Left hindlimb (tissue), 1 donor: ENCODE measurements around the gene PBX1.
"Not testable (repeated sequence)": the region's sequence is repeated elsewhere in the genome, so short reads cannot be mapped to it uniquely, and the experiment has no call there.

Experiments
- DNase-seq: peaks from one replicate; pipeline ENCODE4 v3.0.0-alpha.2; 2018

The PBX1 gene

DNA sequence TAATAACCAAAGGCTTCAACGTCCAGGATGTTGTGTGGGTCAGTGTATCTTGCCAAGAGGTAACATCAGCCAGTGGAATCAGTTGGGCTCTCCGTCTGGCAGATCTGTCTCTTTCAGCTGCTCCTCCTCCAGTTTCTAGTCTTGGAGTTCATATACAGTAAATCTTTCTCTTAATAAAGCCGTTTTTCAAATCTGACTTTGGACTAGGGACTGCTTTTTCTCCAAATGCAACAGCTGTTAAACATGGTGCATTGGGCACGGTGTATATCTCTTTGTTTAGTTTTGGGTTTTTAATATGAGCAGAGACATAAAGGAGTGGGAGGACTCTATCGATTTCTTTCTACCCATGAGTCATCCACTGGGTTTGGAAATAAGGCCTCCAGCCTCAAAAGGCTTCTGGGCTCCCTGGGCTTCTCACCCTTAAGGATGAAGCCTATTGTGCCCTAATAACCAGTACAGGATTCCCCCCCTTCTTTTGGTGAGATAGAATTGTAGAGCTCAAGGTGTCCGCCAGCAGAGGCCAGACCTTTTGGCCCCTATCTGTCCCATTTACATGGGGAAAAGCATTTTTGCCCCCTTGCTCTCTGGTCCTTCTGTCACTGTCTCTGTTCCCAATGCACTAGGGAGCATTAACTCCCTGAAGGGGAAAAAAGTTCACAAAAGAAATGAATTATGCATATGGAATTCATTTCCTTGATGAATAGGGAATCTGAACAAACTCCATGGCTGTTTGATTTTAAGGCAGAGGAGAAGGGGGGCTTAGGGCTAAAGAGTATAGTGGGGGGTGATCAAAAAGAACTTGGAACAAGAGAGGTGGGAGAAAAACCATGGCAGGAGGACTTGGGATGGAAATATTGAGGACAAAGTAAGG lies 86.0 kb downstream of the PBX1 start:
- DNase-seq, result peak; percentile 58

DNA sequence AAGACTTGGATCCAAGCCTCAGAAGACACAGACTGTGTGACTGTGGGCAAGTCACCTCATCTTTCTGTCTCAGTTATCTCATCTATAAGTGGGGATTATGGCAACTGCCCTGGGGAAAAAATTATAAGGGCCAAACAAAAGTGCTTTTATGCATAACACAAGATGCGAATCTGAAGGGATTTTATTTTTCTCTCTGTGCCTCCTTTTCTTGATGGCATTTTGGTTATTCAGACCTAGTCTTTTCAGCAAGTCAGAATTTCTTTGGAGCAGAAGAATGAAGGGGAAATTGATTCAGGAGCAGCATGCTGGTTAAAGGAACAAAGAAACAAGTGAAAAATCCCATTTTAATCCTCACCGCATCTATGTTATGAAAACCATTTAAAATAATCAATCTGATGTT lies 86.9 kb downstream of the PBX1 start:
- DNase-seq, result no peak

DNA sequence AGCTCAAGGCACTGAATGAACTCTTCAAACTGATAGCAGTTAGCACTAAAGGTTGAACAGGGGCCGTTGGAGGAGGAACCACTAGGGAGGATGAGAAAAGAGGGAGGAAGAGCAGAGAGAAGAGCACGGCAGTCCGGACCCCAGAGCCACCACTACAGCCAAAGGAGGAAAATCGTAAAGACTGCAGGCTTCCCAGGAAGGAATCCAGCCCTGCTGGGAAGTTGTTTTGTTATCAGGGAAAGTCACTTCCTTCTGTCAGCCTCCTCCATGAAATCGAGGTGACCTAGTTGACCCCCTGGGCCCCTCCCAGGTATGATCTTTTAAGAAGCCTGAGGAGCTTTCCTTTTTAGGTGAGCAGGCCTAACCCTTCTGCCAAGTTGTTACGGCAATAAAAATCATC lies 88.2 kb downstream of the PBX1 start:
- DNase-seq, result no peak

DNA sequence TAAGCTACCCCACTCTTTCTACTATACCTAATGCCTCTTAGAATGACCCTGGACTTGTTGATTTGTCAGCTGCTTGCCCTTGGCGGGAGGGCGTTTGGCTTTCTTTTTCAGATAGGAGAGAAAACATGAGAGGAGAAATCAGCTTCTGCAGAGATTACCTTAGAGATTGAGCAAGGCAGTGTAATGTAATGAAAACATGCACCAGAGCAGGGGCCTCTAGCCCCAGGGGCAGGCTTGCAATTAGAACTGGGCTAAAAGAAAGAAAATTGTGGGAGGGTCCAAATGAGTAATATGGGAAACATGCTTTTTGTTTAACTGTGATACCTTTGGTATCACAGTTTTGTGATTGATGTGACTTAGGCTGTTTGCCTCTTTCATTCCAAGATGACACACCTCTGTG lies 89.7 kb downstream of the PBX1 start:
- DNase-seq, result no peak

DNA sequence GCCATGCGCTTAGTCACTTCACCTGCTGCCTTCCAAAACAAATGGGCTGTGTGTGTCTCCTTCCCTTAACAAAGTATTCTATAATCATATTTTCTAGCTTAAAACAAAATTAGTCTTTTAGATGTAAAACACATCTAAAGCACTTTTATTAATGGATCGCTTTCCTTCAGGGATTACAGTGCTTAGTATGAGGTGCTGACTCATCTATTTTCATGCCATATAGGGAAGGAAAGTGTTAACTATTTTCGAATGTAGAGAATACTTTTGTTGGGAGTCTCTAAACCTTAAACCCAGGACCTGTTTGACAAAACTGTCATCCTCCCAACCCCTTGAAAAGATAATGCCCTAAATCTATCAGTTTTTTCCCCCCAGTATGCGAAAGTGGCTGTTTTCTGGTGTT lies 90.2 kb downstream of the PBX1 start:
- no peak for DNase-seq

DNA sequence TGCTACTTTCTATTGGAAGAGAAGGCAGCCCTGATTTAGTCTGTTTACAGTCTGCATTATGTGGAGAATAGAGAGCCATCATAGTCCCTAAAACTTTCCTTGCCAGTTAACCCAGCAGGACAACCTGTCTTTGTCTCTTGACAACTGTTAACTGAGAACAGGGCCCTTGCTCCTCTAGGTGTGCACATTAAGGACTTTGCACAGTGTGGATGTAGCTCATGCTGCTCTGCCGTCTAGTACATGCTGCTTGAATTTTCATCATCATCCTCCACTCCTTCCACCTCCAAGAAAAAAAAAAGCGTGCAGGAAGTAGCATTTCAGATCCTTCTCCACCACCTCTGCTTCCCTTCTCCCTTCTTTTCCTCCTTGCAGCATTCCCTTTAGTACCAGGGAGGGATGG lies 91.5 kb downstream of the PBX1 start:
- no peak for DNase-seq

DNA sequence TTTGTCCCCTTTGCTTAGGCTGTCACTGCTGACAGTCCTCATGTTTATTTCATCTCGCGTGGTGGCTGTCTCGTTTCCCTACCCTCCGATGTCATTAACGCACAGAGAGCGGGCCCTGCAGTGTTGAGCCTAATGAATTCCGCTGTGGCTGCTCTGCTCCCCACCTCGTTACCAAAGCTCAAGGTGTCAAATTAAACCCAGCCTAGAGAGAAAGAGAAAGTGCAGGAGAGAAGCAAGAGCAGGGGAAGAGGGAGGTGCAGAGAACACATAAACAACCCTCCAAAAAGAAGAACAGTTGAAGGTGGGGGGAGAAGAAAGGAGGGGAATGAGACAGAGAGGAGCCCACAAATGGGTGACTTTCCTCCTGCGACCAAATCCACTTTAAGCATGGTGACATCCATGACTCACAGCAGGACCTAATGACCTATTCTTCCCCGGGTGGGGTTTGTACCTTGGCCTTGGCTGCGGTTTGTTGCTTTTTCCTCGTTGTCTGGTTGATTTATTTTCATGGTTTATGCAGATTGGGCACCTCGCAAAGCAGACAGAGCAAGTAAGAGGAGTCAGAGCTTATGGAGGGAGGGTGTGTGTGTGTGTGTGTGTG lies 92.5 kb downstream of the PBX1 start:
- DNase-seq, result no peak

DNA sequence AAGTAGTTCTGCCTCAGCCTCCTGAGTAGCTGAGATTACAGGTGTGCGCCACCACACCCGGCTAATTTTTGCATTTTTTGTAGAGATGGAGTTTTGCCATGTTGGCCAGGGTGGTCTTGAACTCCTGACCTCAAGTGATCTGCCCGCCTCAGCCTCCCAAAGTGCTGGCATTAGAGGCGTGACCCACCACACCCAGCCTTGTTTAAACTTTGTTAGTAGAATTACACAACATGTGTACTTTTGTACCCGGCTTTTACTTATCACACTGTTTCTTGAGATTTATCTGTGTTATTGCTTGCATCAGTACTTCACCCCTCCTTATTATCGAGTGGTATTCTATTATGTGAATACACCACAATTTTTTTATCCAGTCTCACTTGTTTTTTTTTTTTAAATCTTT lies 94.0 kb downstream of the PBX1 start:
- DNase-seq, result not testable (repeated sequence)

DNA sequence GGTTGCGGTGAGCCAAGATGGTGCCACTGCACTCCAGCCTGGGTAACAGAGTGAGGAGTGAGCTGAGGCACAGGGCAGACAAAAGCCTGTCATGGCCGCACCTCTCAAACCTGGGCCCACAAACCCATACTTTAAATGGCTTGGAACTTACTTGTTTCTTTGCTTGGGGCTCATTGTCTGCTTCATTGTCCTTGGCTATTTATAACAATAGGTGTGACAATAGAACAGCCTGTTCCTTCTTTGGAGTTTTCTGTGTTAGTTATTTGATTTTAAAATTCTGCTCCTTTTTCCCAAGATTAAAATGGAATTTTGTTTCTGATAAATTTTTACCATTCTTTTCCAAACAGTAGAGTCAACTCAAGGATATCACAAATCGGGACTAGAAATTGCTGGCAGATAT lies 94.7 kb downstream of the PBX1 start:
- DNase-seq, result no peak

DNA sequence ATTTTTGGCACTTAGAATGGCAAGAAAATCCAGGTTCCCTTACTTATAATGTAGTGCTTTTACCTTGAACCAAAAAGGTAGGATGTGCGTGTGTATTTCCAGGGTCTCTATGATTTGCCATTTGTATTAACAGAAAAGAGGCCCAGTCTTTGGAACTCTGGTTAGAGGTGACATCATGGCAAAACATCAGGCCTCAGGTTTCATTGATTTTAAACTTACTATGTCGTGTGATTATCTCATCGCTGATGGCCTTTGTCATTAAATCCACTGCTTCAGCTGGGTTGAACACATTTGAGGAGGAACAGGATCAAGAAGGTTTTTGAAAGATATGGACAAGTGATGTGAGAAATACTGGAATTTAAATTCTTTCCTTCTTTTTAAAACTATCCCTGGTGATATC lies 95.2 kb downstream of the PBX1 start:
- no peak for DNase-seq

DNA sequence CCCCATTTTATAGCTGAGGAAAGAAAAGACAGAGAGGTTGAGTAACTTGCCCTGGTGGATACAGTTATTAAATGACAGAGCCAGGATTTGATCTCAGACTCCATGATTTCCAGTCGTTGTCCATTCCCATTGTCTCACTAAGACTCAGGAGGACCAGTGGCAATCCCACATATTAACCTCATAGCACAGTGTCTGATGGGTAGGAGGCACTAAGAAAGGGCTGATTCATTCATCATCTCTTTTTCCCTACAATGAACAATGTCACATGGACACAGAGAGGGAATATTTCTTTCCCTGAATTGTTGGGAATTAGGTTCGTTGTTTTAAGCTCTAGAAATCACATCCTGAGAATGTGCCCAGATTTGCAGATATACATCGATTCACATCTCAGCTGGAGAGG lies 99.9 kb downstream of the PBX1 start:
- DNase-seq, result no peak

DNA sequence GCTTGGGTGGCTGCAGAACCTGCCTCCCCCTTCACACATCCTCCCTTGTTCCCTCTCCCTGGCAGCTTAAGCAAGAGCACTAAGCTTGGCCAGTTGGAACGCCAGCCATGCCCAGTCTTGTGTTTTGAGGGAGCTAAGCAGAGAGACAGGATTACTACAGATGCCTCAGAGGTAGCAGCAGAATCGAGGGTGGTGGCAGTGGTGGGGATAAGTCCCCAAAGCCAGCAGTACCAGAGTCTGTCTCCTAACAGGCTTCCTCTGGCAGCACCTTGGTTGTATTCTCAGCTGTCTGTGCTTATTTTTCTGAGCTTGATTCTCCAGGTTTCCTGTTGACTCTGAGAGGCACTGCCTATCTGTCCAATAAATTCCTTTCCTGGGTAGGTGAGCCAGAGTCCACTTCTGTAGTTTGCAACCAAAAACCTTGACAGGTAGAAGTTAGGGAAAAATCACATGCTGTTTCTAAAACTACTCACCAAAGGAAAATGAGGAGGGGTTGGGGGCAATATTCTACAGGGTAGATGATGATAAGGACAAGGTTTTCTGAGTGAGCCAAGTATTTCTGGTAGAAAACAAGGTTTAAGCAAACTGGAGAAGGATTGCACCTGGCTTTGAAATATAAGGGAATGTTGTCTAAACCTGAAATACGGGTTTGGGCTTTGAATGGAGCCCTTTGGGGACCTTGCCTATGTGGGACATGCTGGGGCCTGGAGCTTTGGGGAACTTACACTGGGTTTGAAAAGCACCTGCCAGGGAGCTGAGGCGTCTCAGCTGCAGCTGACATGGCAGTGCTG lies 100.8 kb downstream of the PBX1 start:
- no peak for DNase-seq

DNA sequence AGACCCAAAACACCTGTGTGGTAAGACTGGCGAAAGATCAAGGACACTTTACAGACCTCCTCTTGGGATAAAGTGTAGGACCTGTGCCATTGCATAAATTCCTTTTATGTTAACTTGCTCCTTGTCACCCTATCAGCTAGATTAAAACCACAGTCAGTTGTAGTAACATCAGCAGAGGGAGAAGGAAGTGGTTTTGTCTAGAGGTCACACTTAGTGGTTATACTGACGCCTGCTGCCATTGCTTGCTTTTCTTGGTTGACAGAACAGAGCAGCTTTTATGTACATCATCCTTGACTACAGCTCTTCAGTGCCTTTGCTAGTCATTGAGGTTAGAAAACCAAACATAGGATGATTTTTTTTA lies 101.4 kb downstream of the PBX1 start:
- no peak for DNase-seq

DNA sequence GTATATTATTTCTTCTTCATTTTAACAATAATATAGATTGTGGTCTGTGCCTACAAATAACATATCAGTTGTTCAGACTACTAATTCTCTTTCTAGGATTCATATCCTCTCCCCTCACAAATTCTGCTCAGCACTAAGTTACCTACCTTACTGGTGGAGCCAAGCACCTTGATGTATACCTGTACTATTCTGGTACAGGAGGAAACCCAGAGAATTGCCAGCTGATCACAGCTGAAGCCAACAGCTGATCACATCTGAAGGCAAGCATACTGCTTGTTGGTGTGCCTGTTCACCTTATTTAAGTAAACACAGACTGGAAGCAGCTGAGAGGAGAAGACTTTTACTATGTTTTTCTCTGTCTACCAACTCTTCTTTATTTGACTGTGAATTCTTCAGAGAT lies 101.8 kb downstream of the PBX1 start:
- DNase-seq, result no peak

DNA sequence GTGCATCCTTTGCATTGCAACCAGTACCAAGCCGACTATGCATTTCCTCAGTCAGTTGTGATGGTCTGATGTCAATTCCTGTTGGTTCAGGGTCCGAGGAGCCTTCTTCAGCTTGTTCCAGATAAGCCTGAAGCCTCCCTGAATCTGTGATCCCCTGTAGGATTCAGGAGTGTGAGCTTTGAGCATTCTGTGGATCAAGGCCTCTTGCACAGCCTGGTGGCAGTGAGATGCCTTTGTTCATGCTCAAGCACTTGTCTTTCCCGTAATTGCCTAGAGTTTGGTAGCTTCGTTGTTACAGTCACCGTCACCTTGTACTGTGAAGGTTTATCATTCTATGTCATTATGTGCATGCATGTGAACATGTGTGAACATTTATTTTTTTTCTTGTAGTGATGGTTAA lies 103.5 kb downstream of the PBX1 start:
- DNase-seq, result no peak

DNA sequence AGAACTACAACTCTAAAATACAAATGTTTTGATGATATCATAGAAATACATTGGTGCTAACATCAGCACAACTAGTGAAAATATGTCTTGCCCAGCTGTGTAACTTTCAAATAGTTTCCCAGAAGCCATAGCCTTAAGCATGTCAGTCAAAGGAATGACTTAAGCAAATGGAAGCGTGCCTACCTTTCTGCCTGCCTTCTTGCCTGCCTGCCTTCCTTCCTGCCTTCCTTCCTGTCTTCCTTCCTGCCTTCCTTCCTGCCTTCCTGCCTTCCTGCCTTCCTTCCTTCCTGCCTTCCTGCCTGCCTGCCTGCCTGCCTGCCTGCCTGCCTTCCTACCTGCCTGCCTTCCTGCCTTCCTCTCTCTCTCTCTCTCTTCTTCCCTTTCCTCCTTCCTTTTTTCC lies 104.0 kb downstream of the PBX1 start:
- no peak for DNase-seq

DNA sequence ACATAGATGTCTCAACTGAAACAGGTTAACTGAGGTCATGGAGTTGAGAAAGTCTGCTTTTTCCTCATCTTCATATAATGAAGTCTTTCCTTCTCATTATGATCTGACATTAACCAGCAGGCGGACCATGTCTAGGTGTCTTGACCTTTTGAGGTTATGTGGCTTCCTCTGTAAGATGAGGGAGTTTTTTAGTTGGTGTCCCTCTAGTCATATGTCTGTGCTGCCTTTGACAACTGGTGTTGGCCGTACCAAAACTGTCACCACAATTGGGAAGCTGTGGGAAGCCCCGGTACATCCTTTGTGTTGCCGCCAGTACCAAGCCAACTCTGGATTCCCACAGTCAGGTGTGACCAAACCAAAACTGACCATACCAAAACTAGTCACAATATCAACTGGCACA lies 105.1 kb downstream of the PBX1 start:
- DNase-seq, result no peak

DNA sequence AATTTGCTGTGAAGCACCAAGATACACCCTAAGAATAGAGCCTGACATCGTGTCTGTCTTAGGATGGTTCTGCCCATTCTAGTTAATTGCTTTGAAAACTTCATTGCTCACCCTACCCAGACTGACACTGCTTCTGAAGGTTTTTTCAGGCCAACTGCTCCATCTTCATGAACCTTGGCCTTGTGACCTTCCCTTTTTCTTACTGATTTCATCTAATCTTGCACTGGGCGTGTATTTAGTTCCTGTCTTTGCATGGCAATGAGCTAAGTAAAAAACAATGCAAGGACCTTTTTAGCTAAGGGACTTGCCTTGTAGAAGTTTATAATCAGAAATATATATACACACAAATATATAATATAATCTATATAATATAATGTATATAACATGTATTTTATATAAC lies 108.0 kb downstream of the PBX1 start:
- no peak for DNase-seq

DNA sequence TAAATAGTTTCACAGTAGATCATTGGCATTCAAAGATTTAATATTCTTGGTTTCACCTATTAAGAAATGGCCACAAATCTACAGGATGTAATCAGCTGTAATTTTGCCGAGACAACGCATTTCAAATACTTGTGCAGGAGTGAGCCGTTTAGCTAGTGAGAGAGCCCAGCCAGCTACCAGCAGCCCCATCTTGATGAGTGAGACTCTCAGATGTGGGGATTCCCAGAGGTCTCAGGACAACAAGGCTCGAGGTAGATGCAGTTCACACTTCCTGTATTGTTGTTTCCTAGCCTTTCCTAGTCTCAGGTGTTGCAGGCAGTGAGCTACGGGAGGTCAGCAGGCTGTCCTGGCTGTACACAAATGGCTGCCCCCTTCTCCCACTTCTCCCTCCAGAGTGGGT lies 108.6 kb downstream of the PBX1 start:
- no peak for DNase-seq

DNA sequence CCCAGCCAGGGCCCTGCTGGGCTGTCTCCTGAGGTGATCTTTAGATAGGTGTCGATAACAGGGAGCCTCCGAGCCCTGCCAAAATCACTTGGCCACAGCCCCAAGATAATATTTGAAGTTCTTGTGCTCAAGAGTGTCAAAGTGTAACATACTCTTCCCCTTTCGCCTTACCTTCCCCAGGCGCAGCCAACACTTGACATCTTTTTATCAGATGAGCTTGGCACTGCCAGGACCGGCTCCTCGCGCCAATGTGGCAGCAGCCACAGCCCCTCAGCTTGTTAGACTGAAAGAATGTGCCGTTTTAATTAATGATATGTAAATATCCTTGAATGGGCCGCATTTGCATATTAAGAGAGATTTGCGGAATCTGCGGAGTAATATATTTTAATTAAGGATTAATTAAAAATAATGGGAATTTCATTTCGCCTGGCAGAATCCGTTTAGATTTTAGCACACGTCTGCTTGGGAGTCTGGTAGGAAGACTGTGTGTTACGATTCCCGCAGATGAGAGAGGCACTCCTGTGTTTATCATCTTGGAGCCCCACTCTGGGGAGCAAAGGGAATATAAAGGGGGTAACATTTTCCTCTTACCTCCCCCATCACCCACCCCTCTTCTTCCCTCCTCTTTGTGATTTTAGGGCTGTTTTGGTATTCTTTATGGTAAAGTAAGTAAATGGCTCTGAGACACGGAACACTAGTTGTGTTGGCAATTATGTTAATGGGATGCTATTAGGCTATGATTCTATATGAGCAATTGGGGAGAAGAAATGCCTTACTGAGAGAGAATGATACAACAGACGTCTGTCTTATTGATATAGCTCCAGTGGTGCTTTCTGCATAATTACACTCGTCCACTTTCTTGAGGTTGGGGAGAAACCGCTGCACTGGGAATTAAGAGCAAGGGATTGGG lies 109.8 kb downstream of the PBX1 start:
- no peak for DNase-seq

DNA sequence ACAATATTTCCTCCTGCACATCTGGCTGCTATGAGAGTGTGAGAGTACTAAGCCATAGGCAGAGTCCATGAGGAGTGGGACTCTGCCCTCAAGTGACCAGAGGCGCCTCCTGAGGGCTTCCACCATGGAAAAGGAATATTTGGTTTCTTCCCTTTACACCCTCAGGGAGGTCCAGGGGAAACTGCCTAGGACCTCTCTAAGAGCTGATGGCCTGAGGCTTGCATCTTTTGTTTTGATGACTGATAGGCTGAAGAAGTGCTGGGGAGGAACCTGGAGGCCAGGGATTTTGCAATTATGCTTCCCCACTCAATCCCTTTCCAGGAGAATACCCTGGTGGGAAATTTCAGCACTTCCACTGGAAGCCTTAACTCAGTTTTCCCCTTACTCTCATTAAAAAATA lies 111.0 kb downstream of the PBX1 start:
- no peak for DNase-seq

DNA sequence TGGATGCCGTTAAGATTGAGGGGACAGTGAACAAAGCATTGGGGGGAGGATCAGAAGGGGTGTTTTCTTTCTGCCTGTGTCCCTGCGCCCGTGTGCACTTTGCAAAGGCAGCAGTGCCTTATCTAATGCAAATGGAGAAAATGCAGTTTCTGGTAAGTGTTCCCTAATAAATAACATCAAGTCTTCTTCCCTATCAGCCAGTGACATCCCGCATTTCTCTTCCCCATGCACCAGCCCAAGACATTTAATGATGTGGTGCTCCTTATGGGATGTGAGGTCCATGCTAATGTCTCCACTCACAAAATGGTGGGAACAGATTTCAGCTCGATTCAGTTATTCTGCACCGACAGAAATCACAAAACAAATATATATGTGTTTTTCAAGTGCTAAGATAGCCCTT lies 111.8 kb downstream of the PBX1 start:
- DNase-seq, result no peak
